NCI-H82 treated with DMSO at 0.1 percent for 48 hours (cell line): ENCODE results near the gene NEUROD4.
A peak's percentile ranks its signal among the peaks of the same experiment; 100 is the strongest.

Source experiments
- DNase-seq: peaks from one replicate; lab custom pipeline; 2025; ENCODE audit not compliant: unreplicated experiment; lab: John Stamatoyannopoulos, UW

The NEUROD4 gene

GRCh38 chr12:55058082-55058481 lies 38.3 kb downstream of the NEUROD4 start:
- no peak for DNase-seq

GRCh38 chr12:55058776-55059175 lies 39.0 kb downstream of the NEUROD4 start:
- DNase-seq: no peak

- DNase-seq: no peak
Observed at GRCh38 chr12:55060470-55060869, 40.7 kb downstream of the NEUROD4 start.

GRCh38 chr12:55061024-55061423 lies 41.2 kb downstream of the NEUROD4 start:
- peak; percentile 76 for DNase-seq

GRCh38 chr12:55063291-55063690 lies 43.5 kb downstream of the NEUROD4 start:
- DNase-seq: peak; percentile 86

DNA sequence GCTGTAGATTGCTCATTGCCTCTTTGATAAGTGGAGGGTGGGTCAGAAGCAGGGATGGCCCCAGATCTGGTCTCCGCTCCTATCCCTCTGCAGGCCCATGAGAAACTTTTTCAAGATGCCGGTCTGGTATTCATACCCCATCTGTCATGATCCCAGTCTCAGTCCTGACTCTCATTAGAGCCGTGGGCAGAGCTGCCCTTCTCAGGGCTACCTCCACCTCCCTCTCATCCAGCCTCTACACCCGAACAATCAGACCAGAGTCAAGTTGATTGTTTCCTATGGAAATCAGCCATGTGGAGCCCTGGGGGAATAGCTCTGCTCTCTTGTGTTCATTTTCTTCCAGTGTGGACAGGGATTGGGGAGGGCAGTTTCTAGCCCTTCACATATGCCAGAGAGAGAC lies 45.8 kb downstream of the NEUROD4 start:
- no peak for DNase-seq

DNA sequence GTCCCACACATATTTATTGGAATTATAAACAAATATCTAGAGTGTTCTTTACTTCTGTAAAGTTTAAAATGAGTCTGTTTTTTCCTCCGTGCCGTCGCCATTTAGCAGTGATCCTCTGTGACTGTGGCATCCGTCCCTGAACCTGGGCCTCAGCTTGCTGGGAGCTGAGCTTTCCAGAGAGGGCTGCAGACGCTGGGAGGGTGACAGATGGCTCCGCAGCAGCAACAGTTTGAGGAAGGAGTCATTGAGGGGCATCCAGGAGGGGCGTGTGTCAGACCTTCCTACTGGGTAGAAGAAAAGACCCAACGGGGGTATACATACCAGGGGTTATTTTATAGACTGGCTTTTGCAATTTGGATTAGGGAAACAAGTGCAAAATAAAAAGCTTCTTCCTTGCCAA lies 47.9 kb downstream of the NEUROD4 start:
- peak; percentile 84 for DNase-seq

- peak; percentile 96 for DNase-seq
Observed at GRCh38 chr12:55068416-55069010, 48.7 kb downstream of the NEUROD4 start.

GRCh38 chr12:55072083-55072482 lies 52.3 kb downstream of the NEUROD4 start:
- peak; percentile 16 for DNase-seq

DNA sequence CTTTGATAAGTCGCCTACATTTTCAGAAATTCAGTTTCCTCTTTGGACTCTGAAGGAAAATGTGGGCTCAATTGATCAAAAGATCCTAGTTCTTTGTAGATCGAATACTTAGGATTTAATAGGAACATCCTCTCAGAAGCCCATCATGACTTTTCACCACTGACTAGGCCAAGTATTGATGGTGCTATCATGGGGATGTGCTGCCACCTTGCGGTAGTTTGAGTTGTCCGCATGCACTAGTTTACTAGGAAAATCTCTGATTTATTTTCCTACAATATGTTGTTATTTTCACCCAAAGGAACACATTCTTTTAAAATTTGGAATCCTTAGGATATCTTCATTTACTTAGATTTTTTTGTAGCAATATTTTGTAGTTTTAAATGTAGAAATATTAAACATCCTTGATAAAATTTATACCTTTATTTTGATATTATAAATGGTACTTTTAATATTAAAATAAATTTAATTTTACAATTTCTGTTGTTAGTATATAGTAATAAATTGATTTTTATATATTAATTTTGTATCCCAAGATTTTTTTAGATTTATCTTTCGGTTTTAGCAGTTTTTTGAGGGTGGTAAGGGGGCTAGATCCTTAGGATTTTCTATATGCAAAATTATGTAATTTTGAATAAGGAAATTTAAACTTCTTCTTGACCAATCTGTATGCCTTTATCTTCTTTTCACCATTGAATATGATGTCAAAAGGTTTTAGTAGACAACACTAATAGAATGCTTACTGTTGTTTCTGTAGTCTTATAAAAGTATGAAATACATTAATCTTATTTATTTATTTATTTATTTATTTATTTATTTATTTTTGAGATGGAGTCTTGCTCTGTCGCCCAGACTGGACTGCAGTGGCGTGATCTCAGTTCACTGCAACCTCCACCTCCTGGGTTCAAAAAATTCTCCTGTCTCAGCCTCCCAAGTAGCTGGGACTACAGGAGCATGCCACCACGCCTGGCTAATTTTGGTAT lies 53.6 kb downstream of the NEUROD4 start:
- DNase-seq: peak; percentile 39

DNA sequence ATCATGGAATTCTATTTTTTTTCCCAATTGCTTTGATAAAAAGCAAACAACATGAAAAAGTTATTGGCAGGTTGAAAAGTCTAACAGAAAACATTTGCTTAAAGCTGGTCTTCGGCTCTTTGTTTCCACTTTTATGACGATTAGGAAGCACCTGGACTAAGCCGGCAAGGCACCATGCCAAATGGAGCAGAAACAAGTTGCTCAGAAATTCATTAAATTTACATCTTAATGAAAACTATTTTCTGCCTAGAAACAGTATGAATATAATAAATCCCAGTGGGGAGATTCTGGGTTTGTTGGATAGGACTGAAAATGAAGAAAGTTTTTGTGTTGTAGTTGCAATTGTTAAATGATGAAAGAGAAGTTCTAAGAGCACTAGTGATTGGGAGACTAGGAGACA lies 55.0 kb downstream of the NEUROD4 start:
- no peak for DNase-seq
